Measurements from ENCODE around the gene DPF1.

DNA sequence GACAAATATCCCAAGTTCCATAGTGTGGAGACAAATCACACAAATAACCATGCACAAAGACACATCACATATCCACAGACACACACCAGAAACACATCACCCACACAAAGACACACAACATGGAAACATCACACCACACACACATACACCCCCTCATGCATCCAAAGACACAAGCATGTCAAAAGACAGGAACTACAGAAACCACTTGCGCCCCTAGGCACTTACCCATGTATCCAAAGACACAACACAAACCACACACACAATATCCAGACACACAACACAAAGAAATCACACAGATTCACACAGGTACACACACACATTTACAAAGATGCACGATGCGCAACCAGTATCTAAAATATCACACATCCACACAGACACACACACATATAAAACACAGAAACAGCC lies 901 bp downstream of the DPF1 start:
- TF ChIP-seq, protein P1, sequence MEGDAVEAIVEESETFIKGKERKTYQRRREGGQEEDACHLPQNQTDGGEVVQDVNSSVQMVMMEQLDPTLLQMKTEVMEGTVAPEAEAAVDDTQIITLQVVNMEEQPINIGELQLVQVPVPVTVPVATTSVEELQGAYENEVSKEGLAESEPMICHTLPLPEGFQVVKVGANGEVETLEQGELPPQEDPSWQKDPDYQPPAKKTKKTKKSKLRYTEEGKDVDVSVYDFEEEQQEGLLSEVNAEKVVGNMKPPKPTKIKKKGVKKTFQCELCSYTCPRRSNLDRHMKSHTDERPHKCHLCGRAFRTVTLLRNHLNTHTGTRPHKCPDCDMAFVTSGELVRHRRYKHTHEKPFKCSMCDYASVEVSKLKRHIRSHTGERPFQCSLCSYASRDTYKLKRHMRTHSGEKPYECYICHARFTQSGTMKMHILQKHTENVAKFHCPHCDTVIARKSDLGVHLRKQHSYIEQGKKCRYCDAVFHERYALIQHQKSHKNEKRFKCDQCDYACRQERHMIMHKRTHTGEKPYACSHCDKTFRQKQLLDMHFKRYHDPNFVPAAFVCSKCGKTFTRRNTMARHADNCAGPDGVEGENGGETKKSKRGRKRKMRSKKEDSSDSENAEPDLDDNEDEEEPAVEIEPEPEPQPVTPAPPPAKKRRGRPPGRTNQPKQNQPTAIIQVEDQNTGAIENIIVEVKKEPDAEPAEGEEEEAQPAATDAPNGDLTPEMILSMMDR (conservative IDR thresholded peaks at IDR 0.05; ENCODE audit: low read length): no peak
- TF ChIP-seq EZH2phosphoT487 (IDR thresholded peaks at IDR 0.05; ENCODE audit: borderline replicate concordance, low read depth, low read length): no peak
